GM19452 (cell line): Measurements from ENCODE around the gene PTP4A1.
"Not testable (repeated sequence)": the region's sequence is repeated elsewhere in the genome, so short reads cannot be mapped to it uniquely, and the experiment has no call there.

Source experiments
- ATAC-seq: cut with Tn5 transposase; IDR thresholded peaks from one replicate; pipeline ENCODE4 v1.9.1; 2021; ENCODE audit not compliant: unreplicated experiment

PTP4A1 gene

GRCh38 chr6:63572044-63572746 lies at the start of gene PTP4A1, which contains the start of gene LOC128125822:
PTP4A1 (plus strand) TSS chr6:63572480; CDS start chr6:63576881, 4,401 bp downstream.
LOC128125822 (plus strand) TSS chr6:63572480.
- peak; percentile 87 for ATAC-seq

DNA sequence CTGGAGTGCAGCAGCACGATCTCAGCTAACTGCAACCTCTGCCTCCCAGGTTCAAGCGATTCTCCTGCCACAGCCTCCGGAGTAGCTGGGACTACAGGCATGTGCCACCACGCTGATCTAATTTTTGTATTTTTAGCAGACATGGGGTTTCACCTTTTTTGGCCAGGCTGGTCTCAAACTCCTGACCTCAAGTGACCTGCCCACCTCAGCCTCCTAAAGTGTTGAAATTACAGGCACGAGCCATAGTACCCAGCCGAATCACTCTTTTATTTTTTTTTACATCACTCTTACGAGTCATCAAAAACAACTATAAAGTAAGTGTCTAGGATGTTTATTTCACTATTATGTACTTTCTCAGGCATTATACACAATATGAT lies 49.4 kb upstream of the PTP4A1 start:
- ATAC-seq, result not testable (repeated sequence)

DNA sequence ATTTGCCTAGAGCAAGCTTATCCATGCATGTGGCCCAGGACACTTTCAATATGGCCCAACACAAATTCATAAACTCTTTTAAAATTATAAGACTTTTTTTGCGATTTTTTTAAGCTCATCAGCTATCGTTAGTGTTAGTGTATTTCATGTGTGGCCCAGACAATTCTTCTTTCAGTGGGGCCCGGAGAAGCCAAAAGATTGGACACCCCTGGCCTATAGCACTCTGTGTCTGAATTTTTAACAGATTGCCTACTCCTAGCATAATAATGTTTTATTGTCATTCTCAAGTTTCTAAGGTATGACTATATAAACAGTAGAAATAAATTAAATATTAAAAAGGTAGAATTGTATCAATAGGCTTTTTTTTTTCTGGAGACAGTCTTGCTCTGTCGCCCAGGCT lies 48.6 kb upstream of the PTP4A1 start:
- no peak for ATAC-seq

DNA sequence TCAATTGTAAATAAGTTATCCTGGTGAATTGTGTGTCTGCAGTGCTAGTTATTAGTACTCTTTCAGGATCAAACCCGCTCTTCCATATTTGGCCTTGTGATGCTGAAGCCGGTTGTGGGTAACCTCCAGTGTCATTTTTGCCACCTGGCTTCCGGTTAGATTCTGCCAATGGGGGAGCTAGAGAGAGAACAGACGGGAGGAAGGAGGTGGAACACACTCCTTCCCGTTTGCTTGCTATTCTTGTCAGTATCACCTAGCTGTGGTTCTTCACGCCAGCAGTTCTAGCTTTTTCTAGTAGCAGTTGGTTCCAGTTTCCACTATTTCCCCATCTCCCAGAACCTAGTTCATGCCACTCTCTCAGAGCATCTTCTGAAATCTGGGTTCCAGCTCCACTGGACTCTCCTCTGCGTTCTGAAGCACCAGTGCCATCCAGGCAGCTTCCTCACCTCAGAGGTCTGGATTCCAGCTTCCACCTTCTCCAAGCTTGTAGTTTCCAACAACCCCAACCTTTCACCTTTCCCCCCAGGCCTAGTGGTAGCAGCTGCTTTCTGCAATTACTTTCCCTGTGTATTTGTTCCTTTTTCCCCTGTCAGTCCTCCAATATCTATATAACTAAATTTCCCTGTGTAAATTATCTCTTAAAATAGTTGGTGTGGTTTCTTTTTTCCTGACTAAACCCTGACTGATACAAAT lies 46.9 kb upstream of the PTP4A1 start:
- peak; percentile 68 for ATAC-seq

DNA sequence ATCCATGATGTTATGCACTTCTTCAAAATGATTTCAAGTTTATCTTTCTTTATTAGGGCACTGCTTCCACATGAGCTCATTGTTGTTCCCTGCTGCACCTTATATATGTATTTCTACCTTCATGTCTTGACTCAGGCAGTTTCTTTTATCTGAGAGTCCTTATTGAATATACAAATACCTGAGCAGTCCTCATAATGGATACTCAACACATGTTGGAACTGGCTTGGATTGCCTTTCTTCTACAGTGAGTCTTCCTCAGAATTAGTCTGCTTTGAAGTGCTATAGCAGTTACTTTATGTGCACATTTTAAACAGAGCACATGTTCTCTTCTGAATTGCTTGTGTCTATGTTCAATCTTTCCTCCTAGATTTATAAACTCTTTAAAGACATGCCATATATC lies 45.3 kb upstream of the PTP4A1 start:
- ATAC-seq, result no peak

- no peak for ATAC-seq
Observed at GRCh38 chr6:63527658-63528514, 44.4 kb upstream of the PTP4A1 start.

GRCh38 chr6:63529498-63529897 lies 42.8 kb upstream of the PTP4A1 start:
- ATAC-seq, result no peak

DNA sequence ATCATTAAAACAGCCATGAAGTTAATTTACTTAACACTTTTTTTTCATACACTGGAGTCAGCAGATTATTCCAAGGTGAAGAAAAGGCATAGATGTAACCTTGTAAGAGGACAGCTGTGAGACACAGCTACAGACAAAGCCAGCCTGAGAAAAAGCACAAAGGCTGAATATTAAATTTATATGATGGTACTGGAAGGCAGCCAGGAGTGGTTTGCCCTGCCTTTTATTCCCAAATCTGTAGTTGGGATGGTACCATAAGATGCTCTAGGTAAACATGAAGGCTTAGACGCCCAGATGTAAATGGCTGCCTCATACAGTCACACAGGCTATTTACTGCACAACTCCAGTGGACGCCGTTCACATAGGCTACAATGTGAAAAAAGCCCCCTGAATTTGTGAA lies 42.1 kb upstream of the PTP4A1 start:
- no peak for ATAC-seq

GRCh38 chr6:63530991-63531390 lies 41.3 kb upstream of the PTP4A1 start:
- no peak for ATAC-seq

- ATAC-seq, result no peak
Observed at GRCh38 chr6:63533026-63533425, 39.3 kb upstream of the PTP4A1 start.

DNA sequence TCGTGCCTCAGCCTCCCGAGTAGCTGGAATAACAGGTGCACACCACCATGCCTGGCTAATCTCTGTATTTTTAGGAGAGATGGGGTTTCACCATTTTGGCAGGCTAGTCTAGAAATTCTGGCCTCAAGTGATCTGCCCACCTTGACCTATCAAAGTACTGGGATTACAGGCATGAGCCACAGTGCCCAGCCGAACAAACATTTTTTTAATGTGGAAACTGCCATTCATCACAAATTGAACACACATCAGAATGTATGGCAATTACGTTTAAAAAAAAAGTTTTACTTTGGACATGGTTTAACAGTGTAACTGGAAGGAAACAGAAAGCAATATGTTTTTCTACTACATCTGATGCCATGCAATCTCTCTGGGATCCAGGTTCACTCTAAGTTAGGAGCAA lies 38.3 kb upstream of the PTP4A1 start:
- ATAC-seq, result no peak

DNA sequence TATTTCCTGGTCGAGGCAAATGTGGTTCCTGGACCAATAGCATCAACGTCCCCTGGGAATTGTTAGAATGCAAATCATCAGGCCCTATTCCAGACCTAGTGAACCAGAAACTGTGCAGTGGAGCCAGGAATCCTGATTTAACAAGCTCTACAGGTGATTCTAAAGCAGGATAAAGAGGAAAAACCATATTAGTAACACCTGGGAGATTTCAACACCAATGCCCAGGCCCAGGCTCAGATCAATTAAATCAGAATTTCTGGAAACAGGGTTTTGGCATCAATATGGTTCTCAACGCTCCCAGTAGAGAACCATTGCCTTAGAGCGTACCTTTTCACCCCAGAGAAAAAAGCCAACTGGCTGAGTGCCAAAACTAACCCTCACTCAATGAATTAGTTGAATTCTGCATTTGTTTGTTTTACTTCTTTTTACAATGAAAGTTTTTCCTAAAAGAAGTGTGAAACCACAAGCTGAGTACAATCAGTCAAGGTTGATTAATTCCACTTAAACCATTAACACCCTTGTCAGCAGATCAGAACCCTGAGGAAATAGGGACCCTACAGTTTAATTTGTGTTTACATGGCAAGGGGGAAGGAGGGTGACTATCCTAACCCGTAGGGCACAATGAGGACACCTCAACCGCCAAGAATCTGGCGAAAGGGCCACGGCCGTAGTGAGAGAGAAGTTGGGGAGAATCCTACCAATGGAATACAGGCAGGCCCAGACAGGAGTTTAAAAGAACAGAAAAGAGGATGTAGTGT lies 34.9 kb upstream of the PTP4A1 start:
- peak; percentile 78 for ATAC-seq

- no peak for ATAC-seq
Observed at GRCh38 chr6:63537959-63538300, 34.4 kb upstream of the PTP4A1 start.

- no peak for ATAC-seq
Observed at GRCh38 chr6:63538550-63538949, 33.7 kb upstream of the PTP4A1 start.

GRCh38 chr6:63543001-63543400 lies 29.3 kb upstream of the PTP4A1 start:
- ATAC-seq, result no peak

GRCh38 chr6:63543982-63544381 lies 28.3 kb upstream of the PTP4A1 start:
- no peak for ATAC-seq

GRCh38 chr6:63546236-63546635 lies 26.0 kb upstream of the PTP4A1 start:
- ATAC-seq, result no peak

GRCh38 chr6:63546697-63547096 lies 25.6 kb upstream of the PTP4A1 start:
- no peak for ATAC-seq

DNA sequence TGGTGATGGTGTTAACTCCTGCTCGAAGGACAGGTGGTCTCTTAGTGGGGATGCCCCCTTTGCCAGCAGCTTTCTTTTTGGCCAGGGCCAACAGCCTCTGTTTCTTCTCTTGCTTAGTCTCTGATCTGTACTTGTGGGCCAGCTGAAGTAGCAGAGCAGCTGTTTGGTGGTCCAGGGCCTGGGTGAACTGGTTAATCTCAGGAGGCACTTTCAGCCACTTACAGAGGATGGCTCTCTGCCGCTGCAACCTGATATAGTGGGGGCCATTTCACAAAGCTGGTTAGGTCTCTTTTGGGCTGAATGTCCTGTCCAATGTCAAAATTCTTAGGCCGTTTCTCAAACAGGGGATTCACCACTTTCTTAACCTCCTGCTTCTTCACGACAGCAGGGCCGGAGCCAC lies 23.2 kb upstream of the PTP4A1 start:
- no peak for ATAC-seq

- peak; percentile 99 for ATAC-seq
Observed at GRCh38 chr6:63553208-63553607, 19.1 kb upstream of the PTP4A1 start.

- ATAC-seq, result no peak
Observed at GRCh38 chr6:63553900-63554299, 18.4 kb upstream of the PTP4A1 start.
